Measurements from ENCODE around the gene ONECUT1.

- TF ChIP-seq CTCF (IDR thresholded peaks at IDR 0.05): no peak
- TF ChIP-seq POLR2A (IDR thresholded peaks at IDR 0.05): no peak
- TF ChIP-seq POLR2AphosphoS5 (IDR thresholded peaks at IDR 0.05): no peak
These were observed 43.9 kb downstream of the ONECUT1 start for GRCh38 chr15:52746162-52746757.

Measured in sigmoid colon (tissue), 4 donors.